ENCODE data around the gene KIAA0825. TPM values are rescaled to one million over a fixed set of nuclear protein-coding genes. Genes with fewer than 3 reads are reported as not detected.

Gene KIAA0825
- total RNA-seq, 4 donors from 2014 or later: 0.60 to 2.5 (median 1.6) TPM

GRCh38 chr5:94103514-94104245, 514.7 kb downstream of the KIAA0825 start:
- in situ Hi-C loops (cut with MboI; ENCODE audit: low sequenced_read_pairs in 4 of 4) (loop anchor here in 1 of 4 donors (25.0 kb wide), 1 partner anchor 491 kb away; no protein-coding TSS in a partner anchor), intact Hi-C loops (cut with DNase I; ENCODE audit: low total_unique reads) (no loop called here)
- ATAC-seq: no peak
- H3K27ac ChIP-seq: no peak overlapping the region
- no peaks in the 10 kb centered on the region for H3K4me1 ChIP-seq
- TF ChIP-seq CTCF (IDR thresholded peaks at IDR 0.05 in 4 of 5, conservative IDR thresholded peaks at IDR 0.05 in 1 of 5): no peak
- no peak for TF ChIP-seq POLR2A (IDR thresholded peaks at IDR 0.05)
- DNase-seq: no peak
- no peak overlapping the region for H3K4me3 ChIP-seq
- no peaks in the 10 kb centered on the region for H3K27me3 ChIP-seq
- no peaks in the 10 kb centered on the region for H3K36me3 ChIP-seq
- H3K9me3 ChIP-seq: no peaks in the 10 kb centered on the region

Other genes starting within 250 kb of the KIAA0825 start
- gene SLF1, start 65 bp upstream of the KIAA0825 start, total RNA-seq: 1 to 10 TPM; 1.0 to 2.6 (median 1.9) TPM